HAP-1 (cell line): ENCODE data around the gene NOL4L.

Source experiments
- DNase-seq, 2 experiments: peaks; one replicate each; pipeline ENCODE4 v3.0.0-alpha.2; 2016 to 2020; ENCODE audit warnings: low spot score in 2 of 2
- H3K27me3 ChIP-seq: fragments of 250-450 bp; sonication (Bioruptor Pico); 2 replicates; pipeline ENCODE4 v1.5.1; 2020; ENCODE audit warnings: low read depth, mild to moderate bottlenecking, moderate library complexity
- H3K36me3 ChIP-seq: fragments of 250-450 bp; sonication (Bioruptor Pico); replicated peaks from 2 replicates; pipeline ENCODE4 v1.5.1; 2020; ENCODE audit warnings: mild to moderate bottlenecking
- H3K4me1 ChIP-seq: fragments of 250-450 bp; sonication (Bioruptor Pico); 2 replicates; pipeline ENCODE4 v1.5.1; 2020; ENCODE audit warnings: mild to moderate bottlenecking
- H3K4me3 ChIP-seq: fragments of 250-450 bp; sonication (Bioruptor Pico); 2 replicates; pipeline ENCODE4 v1.5.1; 2020; ENCODE audit warnings: mild to moderate bottlenecking, moderate library complexity
- H3K9me3 ChIP-seq: fragments of 250-450 bp; sonication (Bioruptor Pico); 2 replicates; pipeline ENCODE4 v1.5.1; 2020; ENCODE audit warnings: mild to moderate bottlenecking, moderate library complexity
- in situ Hi-C: fragments of 300-500 bp; cut with MboI; formaldehyde crosslinking; loops from 3 replicates; pipeline ENCODE4 v1.14.3; 2020; ENCODE audit warnings: low sequenced_read_pairs, inconsistent platforms, mixed read lengths

NOL4L gene

GRCh38 chr20:32572271-32572968 is 12.7 kb downstream of the NOL4L start:
- H3K4me3 ChIP-seq: no peak overlapping the region
- H3K27me3 ChIP-seq: no peaks in the 10 kb centered on the region
- H3K4me1 ChIP-seq: no peaks in the 10 kb centered on the region
- DNase-seq: no peak
- H3K36me3 ChIP-seq: no peaks in the 10 kb centered on the region
- no peaks in the 10 kb centered on the region for H3K9me3 ChIP-seq
- in situ Hi-C loops: no loop called here

GRCh38 chr20:32571566-32571965 is 13.6 kb downstream of the NOL4L start:
- in situ Hi-C loops: no loop called here
- no peak overlapping the region for H3K4me3 ChIP-seq
- H3K36me3 ChIP-seq: no peaks in the 10 kb centered on the region
- H3K4me1 ChIP-seq: no peaks in the 10 kb centered on the region
- DNase-seq: no peak
- no peaks in the 10 kb centered on the region for H3K27me3 ChIP-seq
- no peaks in the 10 kb centered on the region for H3K9me3 ChIP-seq

- no peak overlapping the region for H3K4me3 ChIP-seq
- in situ Hi-C loops: no loop called here
- no peaks in the 10 kb centered on the region for H3K27me3 ChIP-seq
- H3K4me1 ChIP-seq: no peaks in the 10 kb centered on the region
- H3K9me3 ChIP-seq: no peaks in the 10 kb centered on the region
- no peaks in the 10 kb centered on the region for H3K36me3 ChIP-seq
- no peak for DNase-seq
Observed at GRCh38 chr20:32570401-32571190, 14.5 kb downstream of the NOL4L start.

GRCh38 chr20:32569380-32570305 is 15.5 kb downstream of the NOL4L start:
- Histone ChIP-seq H3K9me3 (no peaks in the 10 kb centered on the region), H3K4me3 (no peak overlapping the region), H3K36me3 (no peaks in the 10 kb centered on the region), H3K4me1 (no peaks in the 10 kb centered on the region), H3K27me3 (no peaks in the 10 kb centered on the region)
- no peak for DNase-seq
- in situ Hi-C loops: no loop called here

GRCh38 chr20:32569018-32569379 is 16.1 kb downstream of the NOL4L start:
- no peaks in the 10 kb centered on the region for H3K9me3 ChIP-seq
- H3K36me3 ChIP-seq: no peaks in the 10 kb centered on the region
- in situ Hi-C loops: no loop called here
- H3K4me1 ChIP-seq: no peaks in the 10 kb centered on the region
- no peak overlapping the region for H3K4me3 ChIP-seq
- DNase-seq: no peak
- H3K27me3 ChIP-seq: no peaks in the 10 kb centered on the region

- H3K4me1 ChIP-seq: no peaks in the 10 kb centered on the region
- H3K4me3 ChIP-seq: no peak overlapping the region
- H3K9me3 ChIP-seq: no peaks in the 10 kb centered on the region
- in situ Hi-C loops: no loop called here
- no peak for DNase-seq
- H3K36me3 ChIP-seq: no peaks in the 10 kb centered on the region
- no peaks in the 10 kb centered on the region for H3K27me3 ChIP-seq
Observed at GRCh38 chr20:32567384-32568178, 17.6 kb downstream of the NOL4L start.

GRCh38 chr20:32566379-32567374 is 18.5 kb downstream of the NOL4L start:
- H3K36me3 ChIP-seq: no peaks in the 10 kb centered on the region
- H3K9me3 ChIP-seq: no peaks in the 10 kb centered on the region
- H3K4me3 ChIP-seq: no peak overlapping the region
- in situ Hi-C loops: no loop called here
- H3K27me3 ChIP-seq: no peaks in the 10 kb centered on the region
- no peak for DNase-seq
- H3K4me1 ChIP-seq: peaks cover under 1% of the 10 kb centered on the region; the same call in 1 of the 2 replicates

GRCh38 chr20:32565735-32566032 is 19.4 kb downstream of the NOL4L start:
- peaks cover 7% of the 10 kb centered on the region; the same call in 1 of the 2 replicates for H3K4me1 ChIP-seq
- in situ Hi-C loops: no loop called here
- no peaks in the 10 kb centered on the region for H3K9me3 ChIP-seq
- no peaks in the 10 kb centered on the region for H3K27me3 ChIP-seq
- H3K4me3 ChIP-seq: no peak overlapping the region
- H3K36me3 ChIP-seq: no peaks in the 10 kb centered on the region
- DNase-seq: no peak

- DNase-seq: no peak
- Histone ChIP-seq H3K4me3 (no peak overlapping the region), H3K36me3 (no peaks in the 10 kb centered on the region), H3K4me1 (peaks cover 7% of the 10 kb centered on the region; the same call in 1 of the 2 replicates), H3K27me3 (no peaks in the 10 kb centered on the region), H3K9me3 (no peaks in the 10 kb centered on the region)
- in situ Hi-C loops: no loop called here
Observed at GRCh38 chr20:32564921-32565734, 20.0 kb downstream of the NOL4L start.

GRCh38 chr20:32564440-32564839 is 20.7 kb downstream of the NOL4L start:
- in situ Hi-C loops: no loop called here

GRCh38 chr20:32563311-32564272 is 21.5 kb downstream of the NOL4L start:
- H3K36me3 ChIP-seq: no peaks in the 10 kb centered on the region
- H3K4me1 ChIP-seq: peaks cover 7% of the 10 kb centered on the region; the same call in 1 of the 2 replicates
- H3K4me3 ChIP-seq: no peak overlapping the region
- no peaks in the 10 kb centered on the region for H3K27me3 ChIP-seq
- H3K9me3 ChIP-seq: no peaks in the 10 kb centered on the region
- in situ Hi-C loops: no loop called here
- DNase-seq: no peak

More at GRCh38 chr20:32564440-32564839, 20.7 kb downstream of the NOL4L start:
- H3K4me1 ChIP-seq: peaks cover 7% of the 10 kb centered on the region; the same call in 1 of the 2 replicates
- H3K9me3 ChIP-seq: no peaks in the 10 kb centered on the region
- no peaks in the 10 kb centered on the region for H3K36me3 ChIP-seq
- no peaks in the 10 kb centered on the region for H3K27me3 ChIP-seq
- no peak for DNase-seq
- H3K4me3 ChIP-seq: no peak overlapping the region
